Activated naive CD8-positive, alpha-beta T cell treated with anti-CD3 and anti-CD28 coated beads, Interleukin-2, amount 50 U/mL, for 24 hours (primary cell): ENCODE measurements around the gene SLC25A45.

Experiments
- ATAC-seq: fragments of 150-1000 bp; cut with Tn5 transposase; one replicate; pipeline ENCODE4 v1.10.0; 2021
- DNase-seq: peaks from one replicate; pipeline ENCODE4 v3.0.0; 2021
- H3K27ac Mint-ChIP-seq: one replicate; pipeline ENCODE4 v1.8.0; 2021; ENCODE audit warnings: mild to moderate bottlenecking, mixed read lengths
- H3K27me3 Mint-ChIP-seq: one replicate; pipeline ENCODE4 v1.8.0; 2021; ENCODE audit warnings: mixed read lengths
- H3K36me3 Mint-ChIP-seq: one replicate; pipeline ENCODE4 v1.8.0; 2021; ENCODE audit warnings: low read depth, mixed read lengths
- H3K4me1 Mint-ChIP-seq: one replicate; pipeline ENCODE4 v1.8.0; 2021; ENCODE audit warnings: mixed read lengths
- H3K4me3 Mint-ChIP-seq: one replicate; pipeline ENCODE4 v1.8.0; 2021; ENCODE audit warnings: mild to moderate bottlenecking, moderate library complexity, mixed read lengths
- H3K9me3 Mint-ChIP-seq: one replicate; pipeline ENCODE4 v1.8.0; 2021; ENCODE audit warnings: mixed read lengths

The SLC25A45 gene

GRCh38 chr11:65390099-65390941, 7.9 kb upstream of the SLC25A45 start:
- DNase-seq, result no peak
- ATAC-seq, result no peak
- Mint-ChIP-seq H3K4me1 (peaks cover 40% of the 10 kb centered on the region), H3K27ac (no peak overlapping the region), H3K4me3 (no peak overlapping the region), H3K36me3 (peaks cover 5% of the 10 kb centered on the region), H3K9me3 (no peaks in the 10 kb centered on the region), H3K27me3 (no peaks in the 10 kb centered on the region)

DNA sequence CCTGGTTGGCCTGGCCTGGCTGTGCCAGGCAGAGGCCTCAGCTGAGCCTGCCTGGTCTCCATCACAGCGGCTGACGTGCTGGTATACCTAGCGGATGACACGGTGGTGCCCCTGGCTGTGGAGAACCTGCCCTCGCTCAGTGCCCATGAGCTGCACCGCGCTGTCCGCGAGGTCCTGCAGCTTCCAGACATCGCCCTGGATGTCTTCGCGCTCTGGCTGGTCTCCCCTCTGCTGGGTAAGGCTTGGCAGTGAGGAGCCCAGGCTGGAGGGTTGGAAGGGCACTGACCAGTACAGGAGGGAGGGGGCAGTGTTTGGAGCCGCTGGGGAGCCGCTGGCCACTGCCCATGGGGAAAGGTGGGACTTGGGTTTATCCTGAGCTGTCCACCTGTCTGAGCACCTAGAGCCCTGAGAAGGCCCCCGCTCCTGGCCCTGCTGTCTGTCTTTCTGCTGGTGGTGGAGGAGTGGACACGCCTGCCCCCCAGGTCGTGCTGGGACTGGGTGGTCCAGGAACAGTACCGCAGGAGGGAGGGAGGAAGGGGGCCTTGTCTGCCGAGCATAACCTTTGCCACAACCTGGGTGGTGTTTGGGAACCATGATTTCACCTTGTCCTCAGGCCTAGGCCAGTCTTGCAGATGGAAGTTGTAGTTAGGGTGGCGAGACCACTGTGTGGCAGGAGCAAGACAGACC, 7.0 kb upstream of the SLC25A45 start:
- H3K36me3 Mint-ChIP-seq, result peaks cover 5% of the 10 kb centered on the region
- no peaks in the 10 kb centered on the region for H3K27me3 Mint-ChIP-seq
- ATAC-seq (no peak), DNase-seq (no peak)
- no peak overlapping the region for H3K4me3 Mint-ChIP-seq
- peaks cover 49% of the 10 kb centered on the region for H3K4me1 Mint-ChIP-seq
- H3K9me3 Mint-ChIP-seq, result no peaks in the 10 kb centered on the region
- H3K27ac Mint-ChIP-seq, result no peak overlapping the region

DNA sequence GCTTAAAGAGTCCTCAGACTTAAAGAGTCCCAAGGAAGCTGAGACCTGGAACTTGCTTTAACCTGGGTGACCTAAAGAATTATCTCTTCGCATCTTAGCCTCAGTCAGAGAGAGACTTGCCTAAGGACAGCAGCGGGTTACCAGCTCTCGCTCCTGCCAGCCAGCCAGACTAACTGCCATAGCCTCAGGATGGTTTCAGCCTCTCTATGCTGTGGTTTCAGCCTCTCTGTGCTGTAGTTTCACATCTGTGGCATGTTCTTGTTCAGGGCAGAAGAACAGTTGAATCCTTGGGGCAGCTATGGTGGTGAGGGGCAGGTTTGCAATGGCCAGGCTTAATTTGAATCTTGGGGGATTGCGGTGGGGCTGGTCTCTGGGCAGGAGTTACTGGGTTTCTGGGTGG, 6.3 kb upstream of the SLC25A45 start:
- H3K4me3 Mint-ChIP-seq, result peak overlapping the region; percentile 68
- ATAC-seq (no peak), DNase-seq (no peak)
- H3K36me3 Mint-ChIP-seq, result peaks cover 5% of the 10 kb centered on the region
- H3K27me3 Mint-ChIP-seq, result no peaks in the 10 kb centered on the region
- peaks cover 56% of the 10 kb centered on the region for H3K4me1 Mint-ChIP-seq
- H3K9me3 Mint-ChIP-seq, result no peaks in the 10 kb centered on the region
- peak overlapping the region; percentile 60 for H3K27ac Mint-ChIP-seq

DNA sequence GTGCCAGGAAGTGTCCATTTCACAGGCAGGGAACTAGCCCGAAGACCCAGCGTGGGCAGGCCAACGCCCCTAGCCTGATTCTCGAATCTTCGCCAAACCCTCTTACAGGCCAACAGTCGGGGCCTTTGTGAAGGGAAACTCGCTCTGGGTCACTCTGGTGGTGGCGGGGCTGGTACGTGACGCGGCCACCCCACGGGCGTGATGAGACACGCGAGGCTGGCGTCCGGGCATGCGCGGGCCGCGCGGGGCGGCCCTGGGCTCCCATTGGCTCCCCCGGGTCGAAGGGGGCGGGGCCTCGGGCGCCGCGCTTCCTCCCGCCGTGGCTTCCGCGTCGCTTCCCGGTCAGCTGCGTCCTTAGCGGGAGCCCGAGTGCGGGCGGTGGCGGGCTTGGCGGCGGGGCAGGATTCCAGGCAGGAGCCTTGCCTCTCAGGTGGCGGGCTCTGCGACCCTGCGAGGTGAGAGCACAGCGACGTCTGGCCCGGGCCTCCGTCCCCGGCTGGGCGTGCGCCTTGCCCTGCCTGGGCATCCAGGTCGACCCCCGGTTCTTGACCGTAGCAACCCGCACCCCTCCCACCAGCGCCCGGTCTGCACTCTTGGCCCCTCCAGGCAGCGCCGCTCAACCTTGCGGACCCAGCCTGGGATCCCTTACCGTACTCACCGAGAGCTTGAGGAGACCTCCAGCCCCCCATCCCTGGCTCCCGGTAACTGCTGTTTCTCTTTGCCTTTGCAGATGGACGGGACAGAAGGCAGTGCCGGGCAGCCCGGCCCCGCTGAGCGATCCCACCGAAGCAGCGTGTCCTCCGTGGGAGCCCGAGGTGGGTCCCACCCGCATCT, 4.1 kb upstream of the SLC25A45 start, which contains the start of gene FRMD8:
FRMD8 (plus strand) TSS at position 331 of the 834 bp plus-strand sequence; CDS start at position 731, 400 bp downstream.
- no peaks in the 10 kb centered on the region for H3K9me3 Mint-ChIP-seq
- H3K4me1 Mint-ChIP-seq, result peaks cover 74% of the 10 kb centered on the region
- peaks cover 5% of the 10 kb centered on the region for H3K36me3 Mint-ChIP-seq
- H3K27ac Mint-ChIP-seq, result peak within 1 kb of the TSS; percentile 98
- DNase-seq (peak; percentile 91), ATAC-seq (peak; percentile 9)
- H3K27me3 Mint-ChIP-seq, result no peaks in the 10 kb centered on the region
- peak within 1 kb of the TSS; percentile 87 for H3K4me3 Mint-ChIP-seq

- H3K4me3 Mint-ChIP-seq, result peak overlapping the region; percentile 87
- H3K27me3 Mint-ChIP-seq, result no peaks in the 10 kb centered on the region
- peak; percentile 25 for DNase-seq
- H3K36me3 Mint-ChIP-seq, result peaks cover 5% of the 10 kb centered on the region
- peak overlapping the region; percentile 98 for H3K27ac Mint-ChIP-seq
- H3K9me3 Mint-ChIP-seq, result no peaks in the 10 kb centered on the region
- no peak for ATAC-seq
- peaks cover 73% of the 10 kb centered on the region for H3K4me1 Mint-ChIP-seq
Observed at GRCh38 chr11:65384301-65384889, 1.9 kb upstream of the SLC25A45 start.

DNA sequence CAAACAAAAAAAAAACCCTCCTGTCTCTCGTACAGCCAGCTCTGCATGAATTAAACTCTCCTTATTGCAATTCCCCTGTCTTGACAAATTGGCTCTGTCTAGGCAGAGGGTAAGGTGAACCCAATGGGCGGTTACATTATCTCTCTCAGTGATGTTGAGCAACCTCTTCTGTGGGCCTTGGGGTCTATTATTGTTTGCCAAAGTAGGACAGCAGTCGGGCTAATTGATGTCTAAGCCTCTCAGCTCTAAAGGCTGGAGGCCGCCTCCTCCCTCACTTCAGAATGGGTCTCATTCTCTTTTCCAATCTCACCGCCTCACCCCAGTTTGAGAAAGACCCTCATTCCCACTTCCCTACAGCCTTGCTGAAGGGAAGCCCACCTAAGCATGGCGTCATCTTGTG, 1.3 kb upstream of the SLC25A45 start:
- peaks cover 68% of the 10 kb centered on the region for H3K4me1 Mint-ChIP-seq
- peak overlapping the region; percentile 87 for H3K4me3 Mint-ChIP-seq
- peaks cover 3% of the 10 kb centered on the region for H3K36me3 Mint-ChIP-seq
- no peak for ATAC-seq
- peak overlapping the region; percentile 98 for H3K27ac Mint-ChIP-seq
- no peaks in the 10 kb centered on the region for H3K27me3 Mint-ChIP-seq
- H3K9me3 Mint-ChIP-seq, result no peaks in the 10 kb centered on the region
- no peak for DNase-seq

DNA sequence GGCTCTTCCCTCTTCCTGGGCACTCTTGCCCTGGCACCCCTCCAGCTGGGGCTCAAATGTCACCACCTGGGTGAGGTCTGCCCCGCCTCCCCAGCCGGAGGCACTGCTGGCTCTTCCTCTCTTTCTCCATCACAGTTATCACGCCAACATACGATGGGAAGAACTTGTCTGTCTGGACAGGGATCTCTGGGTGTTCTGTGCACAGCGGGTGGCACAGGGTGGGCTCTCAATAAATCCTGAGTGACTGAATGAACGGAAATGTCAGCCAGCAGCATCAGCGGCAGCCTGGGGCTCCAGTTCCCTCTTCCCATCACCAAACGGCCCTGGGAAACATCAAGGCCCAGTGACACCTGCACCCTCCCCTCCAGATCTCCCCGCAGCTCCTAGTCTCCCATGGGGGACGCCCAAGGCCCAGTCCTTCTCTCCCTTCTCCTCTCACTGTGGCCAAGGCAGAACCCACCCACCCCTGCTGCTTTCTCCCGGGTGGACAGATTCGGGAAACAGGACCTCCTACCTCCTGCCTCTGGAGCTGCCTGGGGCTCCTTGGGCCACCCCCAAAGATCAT, 440 bp upstream of the SLC25A45 start:
- Mint-ChIP-seq H3K27ac (peak overlapping the region; percentile 98), H3K9me3 (no peaks in the 10 kb centered on the region), H3K4me3 (peak overlapping the region; percentile 87), H3K27me3 (no peaks in the 10 kb centered on the region), H3K4me1 (peaks cover 67% of the 10 kb centered on the region), H3K36me3 (no peaks in the 10 kb centered on the region)
- ATAC-seq (no peak), DNase-seq (no peak)

DNA sequence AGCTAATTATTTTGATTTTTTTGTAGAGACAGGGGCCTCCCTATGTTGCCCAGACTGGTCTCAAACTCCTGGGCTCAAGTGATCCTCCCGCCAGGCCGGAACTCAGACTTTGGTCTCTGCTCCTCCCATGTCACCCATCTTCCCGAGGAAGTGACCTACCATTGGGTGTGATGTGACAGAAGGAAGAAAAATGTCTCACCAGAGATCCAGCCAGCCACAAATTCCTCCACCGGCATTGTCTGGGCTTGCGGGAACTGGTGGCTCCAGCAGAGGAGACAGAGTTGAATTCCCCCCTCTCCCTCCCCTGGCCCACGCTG, 772 bp downstream of the SLC25A45 start:
- H3K36me3 Mint-ChIP-seq, result no peaks in the 10 kb centered on the region
- DNase-seq (no peak), ATAC-seq (peak; percentile 1)
- peak overlapping the region; percentile 98 for H3K27ac Mint-ChIP-seq
- peak overlapping the region; percentile 87 for H3K4me3 Mint-ChIP-seq
- peaks cover 60% of the 10 kb centered on the region for H3K4me1 Mint-ChIP-seq
- no peaks in the 10 kb centered on the region for H3K27me3 Mint-ChIP-seq
- no peaks in the 10 kb centered on the region for H3K9me3 Mint-ChIP-seq

GRCh38 chr11:65380460-65381119, 1.9 kb downstream of the SLC25A45 start:
- H3K27ac Mint-ChIP-seq, result peak overlapping the region; percentile 98
- peaks cover 52% of the 10 kb centered on the region for H3K4me1 Mint-ChIP-seq
- no peaks in the 10 kb centered on the region for H3K36me3 Mint-ChIP-seq
- DNase-seq, result no peak
- no peaks in the 10 kb centered on the region for H3K9me3 Mint-ChIP-seq
- ATAC-seq, result no peak
- no peaks in the 10 kb centered on the region for H3K27me3 Mint-ChIP-seq
- H3K4me3 Mint-ChIP-seq, result peak overlapping the region; percentile 87

GRCh38 chr11:65379698-65380459, 2.6 kb downstream of the SLC25A45 start:
- ATAC-seq (no peak), DNase-seq (no peak)
- no peak overlapping the region for H3K27ac Mint-ChIP-seq
- no peaks in the 10 kb centered on the region for H3K27me3 Mint-ChIP-seq
- no peaks in the 10 kb centered on the region for H3K9me3 Mint-ChIP-seq
- no peaks in the 10 kb centered on the region for H3K36me3 Mint-ChIP-seq
- no peak overlapping the region for H3K4me3 Mint-ChIP-seq
- peaks cover 45% of the 10 kb centered on the region for H3K4me1 Mint-ChIP-seq

GRCh38 chr11:65378928-65379638, 3.4 kb downstream of the SLC25A45 start:
- H3K36me3 Mint-ChIP-seq, result no peaks in the 10 kb centered on the region
- ATAC-seq (no peak), DNase-seq (no peak)
- no peaks in the 10 kb centered on the region for H3K9me3 Mint-ChIP-seq
- no peak overlapping the region for H3K27ac Mint-ChIP-seq
- no peak overlapping the region for H3K4me3 Mint-ChIP-seq
- peaks cover 37% of the 10 kb centered on the region for H3K4me1 Mint-ChIP-seq
- no peaks in the 10 kb centered on the region for H3K27me3 Mint-ChIP-seq

DNA sequence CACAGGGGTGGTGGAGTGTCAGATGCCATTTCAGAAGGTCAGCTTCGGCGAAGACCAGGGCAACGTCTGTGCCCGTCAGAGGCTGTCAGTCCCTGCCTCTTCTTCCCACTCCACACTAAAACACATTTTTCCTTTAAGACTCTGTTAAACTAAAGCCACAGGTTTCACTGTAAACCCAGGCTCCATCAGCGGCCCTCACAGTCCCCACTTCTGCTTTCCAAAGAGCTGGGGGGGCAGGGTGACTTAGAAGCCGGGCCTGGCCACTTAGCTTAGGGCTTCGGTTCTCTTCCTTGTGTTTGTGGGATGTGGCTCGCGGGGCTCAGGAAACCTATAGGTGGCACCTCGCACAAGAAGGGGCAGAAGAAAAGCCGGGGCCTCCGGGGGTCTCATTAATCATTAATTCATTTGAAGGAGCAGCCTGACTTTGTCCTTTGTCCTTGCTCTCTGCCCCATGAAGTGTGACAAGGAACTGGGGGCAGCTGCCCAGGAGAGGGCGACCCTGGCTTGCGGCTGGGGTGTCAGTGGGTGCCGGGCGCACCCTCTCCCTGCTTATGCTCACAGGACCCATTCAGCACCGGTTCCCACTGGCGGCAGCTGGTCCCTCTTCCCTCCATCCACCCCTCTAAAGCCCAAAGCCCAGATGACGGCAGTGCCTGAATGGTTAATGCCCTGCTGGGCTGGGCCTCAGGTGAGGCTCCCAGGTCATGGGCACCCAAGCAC, 4.1 kb downstream of the SLC25A45 start:
- Mint-ChIP-seq H3K36me3 (no peaks in the 10 kb centered on the region), H3K9me3 (no peaks in the 10 kb centered on the region), H3K4me1 (peaks cover 30% of the 10 kb centered on the region), H3K27me3 (no peaks in the 10 kb centered on the region), H3K27ac (no peak overlapping the region), H3K4me3 (no peak overlapping the region)
- no peak for DNase-seq
- ATAC-seq, result no peak
